Cardiac muscle cell (in vitro differentiated cells and primary cell): Measurements from ENCODE around the gene NDUFAF3. TPM values are rescaled to one million over a fixed set of nuclear protein-coding genes. Genes with fewer than 3 reads are reported as not detected.
A peak's percentile ranks its signal among the peaks of the same experiment; 100 is the strongest.

Experiments
- DNase-seq, 2 donors: peaks; one replicate each; pipeline versions ENCODE4 v3.0.0 to v3.0.0-alpha.2; 2010 to 2017; ENCODE audit warnings: low read depth in 1 of 2, low spot score in 1 of 2
- H3K27ac ChIP-seq: fragments of 200-600 bp; sonication (generic); 2 replicates; pipeline ENCODE4 v1.5.1; 2016
- H3K27me3 ChIP-seq: fragments of 200-600 bp; sonication (generic); 2 replicates; pipeline ENCODE4 v1.6.0; 2016; ENCODE audit warnings: control low read depth
- H3K36me3 ChIP-seq: fragments of 200-600 bp; sonication (generic); 2 replicates; pipeline ENCODE4 v1.5.1; 2016; ENCODE audit warnings: control low read depth
- H3K4me1 ChIP-seq: fragments of 200-600 bp; sonication (generic); 2 replicates; pipeline ENCODE4 v1.8.1; 2017; ENCODE audit warnings: low read depth, mild to moderate bottlenecking, mixed run types
- H3K4me3 ChIP-seq: fragments of 200-600 bp; sonication (generic); 2 replicates; pipeline ENCODE4 v1.5.1; 2016; ENCODE audit warnings: mild to moderate bottlenecking
- H3K9me3 ChIP-seq: fragments of 200-600 bp; sonication (generic); 2 replicates; pipeline ENCODE4 v1.5.1; 2017; ENCODE audit warnings: low read depth, mild to moderate bottlenecking, control low read depth
- polyA plus RNA-seq: library from polyadenylated mRNA; unstranded; fragments of >200 nt; fragmentation: Nextera tagmentation; extraction: Ambion mirVana; gene quantifications from 2 replicates; pipeline ENCODE4 v1.2.1, GENCODE V29; 2016
- total RNA-seq: library from RNA; depleted of rRNA; stranded (reverse); fragments of >200 nt; gene quantifications from 2 replicates; pipeline ENCODE4 v1.2.3, GENCODE V29; 2016
- TF ChIP-seq, protein P1 (sequence below): IDR thresholded peaks from 2 replicates; pipeline ENCODE4 v1.5.1; 2012; ENCODE audit warnings: low read depth, mild to moderate bottlenecking, low read length

NDUFAF3 gene
- total and polyA plus RNA-seq, 2 experiments from 2014 or later, result 217 to 280 TPM

DNA sequence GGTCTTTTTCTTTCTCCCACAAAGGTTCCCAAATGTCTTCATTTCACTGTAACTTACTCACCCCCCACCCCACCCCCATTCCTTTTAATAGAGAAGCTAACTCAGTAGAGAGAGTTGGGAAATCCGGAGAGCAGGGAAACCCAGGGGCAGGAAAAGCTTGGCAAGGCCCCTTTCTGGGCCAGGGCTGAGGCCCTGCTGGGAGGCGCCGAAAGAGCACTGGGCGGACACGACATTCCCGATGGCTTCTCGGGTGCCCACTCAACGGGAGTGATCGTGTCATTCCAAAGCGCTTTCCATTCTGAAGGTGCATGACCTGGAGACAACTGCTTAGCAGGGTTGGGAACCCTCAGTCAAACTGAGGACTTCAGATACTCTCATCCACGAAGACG lies 2.0 kb upstream of the NDUFAF3 start:
- TF ChIP-seq, protein P1, sequence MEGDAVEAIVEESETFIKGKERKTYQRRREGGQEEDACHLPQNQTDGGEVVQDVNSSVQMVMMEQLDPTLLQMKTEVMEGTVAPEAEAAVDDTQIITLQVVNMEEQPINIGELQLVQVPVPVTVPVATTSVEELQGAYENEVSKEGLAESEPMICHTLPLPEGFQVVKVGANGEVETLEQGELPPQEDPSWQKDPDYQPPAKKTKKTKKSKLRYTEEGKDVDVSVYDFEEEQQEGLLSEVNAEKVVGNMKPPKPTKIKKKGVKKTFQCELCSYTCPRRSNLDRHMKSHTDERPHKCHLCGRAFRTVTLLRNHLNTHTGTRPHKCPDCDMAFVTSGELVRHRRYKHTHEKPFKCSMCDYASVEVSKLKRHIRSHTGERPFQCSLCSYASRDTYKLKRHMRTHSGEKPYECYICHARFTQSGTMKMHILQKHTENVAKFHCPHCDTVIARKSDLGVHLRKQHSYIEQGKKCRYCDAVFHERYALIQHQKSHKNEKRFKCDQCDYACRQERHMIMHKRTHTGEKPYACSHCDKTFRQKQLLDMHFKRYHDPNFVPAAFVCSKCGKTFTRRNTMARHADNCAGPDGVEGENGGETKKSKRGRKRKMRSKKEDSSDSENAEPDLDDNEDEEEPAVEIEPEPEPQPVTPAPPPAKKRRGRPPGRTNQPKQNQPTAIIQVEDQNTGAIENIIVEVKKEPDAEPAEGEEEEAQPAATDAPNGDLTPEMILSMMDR, result no peak

DNA sequence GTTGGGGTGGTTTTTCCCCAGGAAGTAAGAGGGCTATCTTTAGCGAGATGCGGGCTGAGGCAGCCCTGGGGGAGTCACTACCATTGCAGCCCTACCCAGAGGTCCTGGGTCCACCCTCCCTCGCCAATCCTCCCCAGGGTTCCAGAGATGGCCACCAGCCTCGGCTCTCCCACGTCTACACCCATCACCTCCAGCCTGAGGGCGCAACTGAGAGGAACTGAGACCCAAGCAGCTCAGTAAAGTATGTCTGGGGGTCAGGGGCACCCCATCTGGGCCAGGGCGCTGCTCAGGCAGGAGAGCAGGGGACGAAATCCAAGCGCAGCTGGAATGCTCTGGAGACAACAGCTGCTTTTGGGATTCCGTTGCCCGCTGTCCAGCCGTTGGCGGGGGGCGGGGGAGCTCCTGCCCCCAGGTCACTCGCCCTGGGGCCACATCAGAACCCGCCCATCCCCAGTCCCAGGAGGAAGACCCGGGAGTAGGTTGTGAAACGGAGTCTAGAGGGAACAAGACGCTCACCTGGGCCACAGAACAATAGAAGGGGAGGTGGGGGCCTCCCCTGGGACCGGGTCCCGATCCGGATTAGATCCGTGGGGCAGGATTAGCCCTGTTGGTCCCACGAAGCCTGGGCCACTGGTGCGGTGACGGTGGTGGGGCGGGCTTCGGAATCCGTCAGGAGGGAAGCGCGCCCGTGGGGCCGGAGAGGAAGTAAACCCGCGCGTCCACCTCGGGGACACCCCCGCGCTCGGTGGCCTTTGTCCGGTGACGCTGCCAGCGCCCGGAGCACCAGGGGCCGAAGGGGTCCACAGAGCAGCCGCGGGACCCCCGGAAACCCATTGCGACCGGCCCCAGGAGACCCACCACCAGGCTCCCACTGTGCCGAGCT lies 1.4 kb upstream of the NDUFAF3 start:
- H3K27ac ChIP-seq, result peak overlapping the region; percentile 96
- peak in 1 of 2 donors; percentile 39 for DNase-seq
- H3K4me3 ChIP-seq, result peak overlapping the region; percentile 55

More for the DNA sequence above, 2.0 kb upstream of the NDUFAF3 start:
- Histone ChIP-seq H3K27me3 (no peaks in the 10 kb centered on the region), H3K9me3 (no peaks in the 10 kb centered on the region), H3K27ac (peak overlapping the region; percentile 96), H3K4me3 (peak overlapping the region; percentile 55), H3K36me3 (peaks cover 28% of the 10 kb centered on the region), H3K4me1 (peaks cover 15% of the 10 kb centered on the region)
- DNase-seq, result peak in 1 of 2 donors; percentile 49

GRCh38 chr3:49021213-49021812 lies 608 bp upstream of the NDUFAF3 start:
- peaks cover 26% of the 10 kb centered on the region for H3K36me3 ChIP-seq
- peak overlapping the region; percentile 96 for H3K27ac ChIP-seq
- H3K27me3 ChIP-seq, result no peaks in the 10 kb centered on the region
- TF ChIP-seq, protein P1, result no peak
- H3K4me1 ChIP-seq, result peaks cover 15% of the 10 kb centered on the region
- H3K9me3 ChIP-seq, result no peaks in the 10 kb centered on the region
- DNase-seq, result peak; percentile 98 to 100
- H3K4me3 ChIP-seq, result peak overlapping the region; percentile 55

More for the DNA sequence above, 1.4 kb upstream of the NDUFAF3 start:
- H3K9me3 ChIP-seq, result no peaks in the 10 kb centered on the region
- TF ChIP-seq, protein P1, result no peak
- H3K27me3 ChIP-seq, result no peaks in the 10 kb centered on the region
- peaks cover 27% of the 10 kb centered on the region for H3K36me3 ChIP-seq
- H3K4me1 ChIP-seq, result peaks cover 15% of the 10 kb centered on the region

DNA sequence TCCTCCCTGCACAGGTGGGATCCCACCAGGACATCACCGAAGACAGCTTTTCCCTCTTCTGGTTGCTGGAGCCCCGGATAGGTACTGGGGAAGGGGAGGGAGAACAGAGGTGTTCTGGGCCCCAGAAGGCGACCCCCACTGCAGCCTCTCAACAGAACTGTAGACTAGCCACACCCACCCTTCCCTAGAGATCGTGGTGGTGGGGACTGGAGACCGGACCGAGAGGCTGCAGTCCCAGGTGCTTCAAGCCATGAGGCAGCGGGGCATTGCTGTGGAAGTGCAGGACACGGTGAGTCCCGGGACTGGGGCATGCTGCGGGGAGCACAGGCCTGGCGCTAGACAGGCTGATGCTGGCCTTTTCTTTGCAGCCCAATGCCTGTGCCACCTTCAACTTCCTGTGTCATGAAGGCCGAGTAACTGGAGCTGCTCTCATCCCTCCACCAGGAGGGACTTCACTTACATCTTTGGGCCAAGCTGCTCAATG lies 809 bp downstream of the NDUFAF3 start:
- Histone ChIP-seq H3K27me3 (no peaks in the 10 kb centered on the region), H3K9me3 (no peaks in the 10 kb centered on the region)
- no peak for DNase-seq

GRCh38 chr3:49023775-49024174 lies 1.9 kb downstream of the NDUFAF3 start:
- Histone ChIP-seq H3K27ac (no peak overlapping the region), H3K4me1 (peaks cover 11% of the 10 kb centered on the region), H3K27me3 (no peaks in the 10 kb centered on the region), H3K36me3 (peaks cover 30% of the 10 kb centered on the region), H3K9me3 (no peaks in the 10 kb centered on the region), H3K4me3 (no peak overlapping the region)
- DNase-seq, result no peak
- TF ChIP-seq, protein P1, result no peak

More for the DNA sequence above, 809 bp downstream of the NDUFAF3 start:
- Histone ChIP-seq H3K4me3 (peak overlapping the region; percentile 55), H3K4me1 (peaks cover 11% of the 10 kb centered on the region), H3K27ac (peak overlapping the region; percentile 96), H3K36me3 (peaks cover 30% of the 10 kb centered on the region)
- TF ChIP-seq, protein P1, result no peak
